Neural progenitor cell (in vitro differentiated cells): ENCODE results near the gene DLX1.

Experiments
- EZH2phosphoT487 ChIP-seq: fragments of 200-600 bp; sonication (generic); IDR thresholded peaks from 2 replicates; pipeline ENCODE4 v1.6.1; 2017; ENCODE audit warnings: antibody characterized with exemption
- TF ChIP-seq, protein P1 (sequence below): fragments of 200-600 bp; sonication (generic); IDR thresholded peaks from 2 replicates; pipeline ENCODE4 v1.5.1; 2017; ENCODE audit warnings: antibody characterized with exemption, mild to moderate bottlenecking

DNA sequence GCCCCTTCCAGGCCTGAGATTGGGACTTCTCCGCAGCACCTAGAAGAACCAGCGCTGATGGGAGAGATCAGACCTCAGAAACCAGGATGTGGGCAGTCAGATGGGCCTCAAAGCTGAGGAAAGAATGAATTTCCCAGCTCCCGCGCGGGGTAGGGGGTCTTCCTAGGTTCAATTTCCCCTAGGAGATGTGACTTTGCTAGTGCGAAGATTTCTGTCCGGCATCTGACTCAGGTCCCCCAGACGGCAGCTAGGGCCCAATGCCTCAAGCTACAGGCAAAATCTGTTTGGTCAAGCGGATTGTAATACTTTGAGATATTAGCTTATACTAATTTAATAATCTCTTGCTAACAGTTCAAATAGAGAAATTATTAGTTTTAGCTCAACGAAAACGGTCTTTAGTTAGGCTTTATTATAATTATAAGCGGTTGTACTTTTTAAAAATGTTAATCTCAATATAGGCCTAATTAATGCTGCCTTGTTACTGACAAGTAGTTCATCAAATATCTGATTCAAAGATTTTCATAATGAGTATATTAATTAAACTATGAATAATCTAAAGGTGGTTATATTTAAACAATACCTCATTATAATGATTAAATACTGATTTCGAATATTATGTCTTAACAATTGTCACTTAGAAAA lies 5.8 kb downstream of the DLX1 start:
- TF ChIP-seq, protein P1, sequence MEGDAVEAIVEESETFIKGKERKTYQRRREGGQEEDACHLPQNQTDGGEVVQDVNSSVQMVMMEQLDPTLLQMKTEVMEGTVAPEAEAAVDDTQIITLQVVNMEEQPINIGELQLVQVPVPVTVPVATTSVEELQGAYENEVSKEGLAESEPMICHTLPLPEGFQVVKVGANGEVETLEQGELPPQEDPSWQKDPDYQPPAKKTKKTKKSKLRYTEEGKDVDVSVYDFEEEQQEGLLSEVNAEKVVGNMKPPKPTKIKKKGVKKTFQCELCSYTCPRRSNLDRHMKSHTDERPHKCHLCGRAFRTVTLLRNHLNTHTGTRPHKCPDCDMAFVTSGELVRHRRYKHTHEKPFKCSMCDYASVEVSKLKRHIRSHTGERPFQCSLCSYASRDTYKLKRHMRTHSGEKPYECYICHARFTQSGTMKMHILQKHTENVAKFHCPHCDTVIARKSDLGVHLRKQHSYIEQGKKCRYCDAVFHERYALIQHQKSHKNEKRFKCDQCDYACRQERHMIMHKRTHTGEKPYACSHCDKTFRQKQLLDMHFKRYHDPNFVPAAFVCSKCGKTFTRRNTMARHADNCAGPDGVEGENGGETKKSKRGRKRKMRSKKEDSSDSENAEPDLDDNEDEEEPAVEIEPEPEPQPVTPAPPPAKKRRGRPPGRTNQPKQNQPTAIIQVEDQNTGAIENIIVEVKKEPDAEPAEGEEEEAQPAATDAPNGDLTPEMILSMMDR, result no peak
- TF ChIP-seq EZH2phosphoT487, result peak; percentile 2
